Measurements from ENCODE around the gene ECI2.
A peak's percentile ranks its signal among the peaks of the same experiment; 100 is the strongest.
"Not testable (repeated sequence)": the region's sequence is repeated elsewhere in the genome, so short reads cannot be mapped to it uniquely, and the experiment has no call there.

ECI2 gene

GRCh38 chr6:4138186-4138585 lies 2.8 kb upstream of the ECI2 start:
- no peak for DNase-seq (ENCODE audit: low read depth)

- no peak for DNase-seq (ENCODE audit: low read depth)
Observed at GRCh38 chr6:4136354-4136831, 1.0 kb upstream of the ECI2 start.

GRCh38 chr6:4135665-4136353 lies 434 bp upstream of the ECI2 start:
- DNase-seq (ENCODE audit: low read depth): peak; percentile 92

- no peak for DNase-seq (ENCODE audit: low read depth)
Observed at GRCh38 chr6:4133941-4134838, 1.2 kb downstream of the ECI2 start.

DNA sequence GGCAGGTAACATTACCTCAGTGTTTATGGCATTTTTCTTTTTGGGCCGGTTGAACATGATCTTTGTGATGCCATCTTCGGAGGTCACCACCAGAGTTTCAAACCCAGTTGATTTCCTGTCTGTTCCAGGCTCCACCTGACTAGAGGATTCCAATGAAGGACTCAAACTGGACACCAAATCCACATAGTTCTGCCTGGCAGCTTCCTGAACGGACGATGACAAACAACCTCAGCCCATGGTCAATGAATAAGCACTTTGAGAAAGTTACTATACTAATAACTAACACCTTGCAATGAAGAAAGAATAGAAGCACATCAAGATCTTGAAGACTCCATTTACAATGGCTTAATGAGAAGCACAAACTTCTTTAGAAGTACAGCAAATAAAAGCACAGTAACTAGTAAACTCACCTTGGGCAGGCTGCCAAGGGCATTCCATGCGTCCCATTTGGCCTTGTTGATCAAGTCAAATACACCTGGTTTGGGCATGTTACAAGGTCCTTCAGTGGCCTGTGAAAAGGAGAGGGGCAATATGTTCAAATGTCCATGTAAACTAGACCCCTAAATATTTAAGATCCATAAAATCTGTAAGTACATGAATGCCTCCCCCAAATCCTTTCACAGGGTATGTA lies 4.9 kb downstream of the ECI2 start:
- DNase-seq (ENCODE audit: low read depth): no peak

DNA sequence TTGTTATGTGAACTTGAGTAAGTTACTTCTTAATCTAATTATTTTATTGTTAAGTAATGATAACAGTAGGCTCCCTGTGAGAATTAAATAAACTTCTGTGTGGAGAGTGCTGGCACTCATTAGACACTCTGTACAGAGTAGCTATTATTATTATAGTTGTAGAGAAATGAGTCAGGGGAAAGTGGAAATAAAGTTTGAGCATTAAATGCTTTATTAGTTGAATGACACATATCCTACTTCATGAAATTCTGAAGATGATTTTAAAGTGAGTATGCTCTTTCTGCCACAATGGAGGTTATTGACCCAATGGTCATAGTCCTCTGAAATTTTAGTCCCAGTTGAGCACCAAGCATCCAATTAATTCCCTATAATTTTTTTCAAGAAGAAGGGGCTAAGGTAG lies 5.9 kb downstream of the ECI2 start:
- no peak for DNase-seq (ENCODE audit: low read depth)

- no peak for DNase-seq (ENCODE audit: low read depth)
Observed at GRCh38 chr6:4128748-4129147, 6.6 kb downstream of the ECI2 start.

GRCh38 chr6:4128072-4128471 lies 7.3 kb downstream of the ECI2 start:
- no peak for DNase-seq (ENCODE audit: low read depth)

- no peak for DNase-seq (ENCODE audit: low read depth)
Observed at GRCh38 chr6:4125933-4126864, 9.2 kb downstream of the ECI2 start.

GRCh38 chr6:4125500-4125899 lies 9.9 kb downstream of the ECI2 start:
- no peak for DNase-seq (ENCODE audit: low read depth)

GRCh38 chr6:4124351-4124750 lies 11.0 kb downstream of the ECI2 start:
- no peak for DNase-seq (ENCODE audit: low read depth)

GRCh38 chr6:4115741-4116140 lies 19.6 kb downstream of the ECI2 start:
- DNase-seq (ENCODE audit: low read depth): no peak

DNA sequence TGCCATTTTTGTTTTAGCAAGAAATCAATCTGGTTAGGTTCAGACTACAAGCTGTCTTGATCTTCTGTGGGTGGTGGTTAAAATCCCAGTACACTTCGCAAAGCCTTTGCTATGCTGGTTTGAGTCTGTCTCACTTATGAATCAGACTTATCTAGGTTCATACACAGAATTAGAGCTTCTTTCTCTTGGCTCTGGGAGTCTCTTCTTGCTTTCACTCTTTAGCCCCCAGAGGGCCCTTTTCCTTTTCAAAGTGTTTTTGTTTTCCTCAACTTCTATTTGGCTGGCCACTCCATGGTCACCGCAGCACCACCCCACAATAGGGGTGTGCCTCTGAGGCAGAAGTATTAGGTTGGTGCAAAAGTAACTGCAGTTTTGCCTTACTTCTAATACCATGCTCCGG lies 21.3 kb downstream of the ECI2 start:
- DNase-seq (ENCODE audit: low read depth): no peak

- no peak for DNase-seq (ENCODE audit: low read depth)
Observed at GRCh38 chr6:4113649-4114048, 21.7 kb downstream of the ECI2 start.

DNA sequence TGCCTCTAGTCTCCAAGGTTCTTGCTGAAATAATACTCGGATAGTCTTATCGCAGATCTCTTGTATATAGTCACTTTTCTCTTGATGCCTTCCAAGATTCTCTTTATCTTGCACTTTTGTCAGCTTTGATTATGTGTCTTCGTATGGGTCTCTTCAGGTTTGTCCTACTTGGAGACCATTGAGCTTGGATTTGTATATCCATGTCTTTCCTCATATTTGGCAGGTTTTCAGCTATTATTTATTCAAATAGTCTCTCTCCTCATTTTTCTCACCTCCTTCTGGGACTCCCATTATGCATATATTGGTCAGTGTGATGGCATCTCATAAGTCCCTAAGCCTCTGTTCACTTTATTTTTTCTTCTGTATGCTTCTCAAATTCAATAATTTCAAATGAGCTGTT lies 23.0 kb downstream of the ECI2 start:
- DNase-seq (ENCODE audit: low read depth): no peak

GRCh38 chr6:4109363-4109815 lies 26.0 kb downstream of the ECI2 start:
- DNase-seq (ENCODE audit: low read depth): not testable (repeated sequence)

- no peak for DNase-seq (ENCODE audit: low read depth)
Observed at GRCh38 chr6:4108561-4109093, 26.7 kb downstream of the ECI2 start.

DNA sequence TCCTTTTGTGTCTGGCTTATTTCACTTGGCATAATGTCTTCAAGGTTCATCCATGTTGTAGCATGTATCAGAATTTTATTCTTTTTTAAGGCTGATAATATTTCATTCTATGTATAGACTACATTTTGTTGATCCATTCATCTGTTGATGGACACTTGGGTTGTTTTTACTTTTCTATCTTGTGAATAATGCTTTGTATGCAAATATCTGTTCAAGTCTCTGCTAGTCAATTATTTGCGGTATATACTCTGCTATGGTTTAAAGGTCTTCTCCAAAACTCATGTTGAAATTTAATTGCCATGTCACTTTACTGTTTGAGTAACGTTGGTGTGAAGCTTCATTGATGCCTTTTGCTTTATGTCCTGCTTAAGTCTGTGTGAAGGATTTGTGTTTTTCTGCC lies 27.5 kb downstream of the ECI2 start:
- DNase-seq (ENCODE audit: low read depth): no peak

DNA sequence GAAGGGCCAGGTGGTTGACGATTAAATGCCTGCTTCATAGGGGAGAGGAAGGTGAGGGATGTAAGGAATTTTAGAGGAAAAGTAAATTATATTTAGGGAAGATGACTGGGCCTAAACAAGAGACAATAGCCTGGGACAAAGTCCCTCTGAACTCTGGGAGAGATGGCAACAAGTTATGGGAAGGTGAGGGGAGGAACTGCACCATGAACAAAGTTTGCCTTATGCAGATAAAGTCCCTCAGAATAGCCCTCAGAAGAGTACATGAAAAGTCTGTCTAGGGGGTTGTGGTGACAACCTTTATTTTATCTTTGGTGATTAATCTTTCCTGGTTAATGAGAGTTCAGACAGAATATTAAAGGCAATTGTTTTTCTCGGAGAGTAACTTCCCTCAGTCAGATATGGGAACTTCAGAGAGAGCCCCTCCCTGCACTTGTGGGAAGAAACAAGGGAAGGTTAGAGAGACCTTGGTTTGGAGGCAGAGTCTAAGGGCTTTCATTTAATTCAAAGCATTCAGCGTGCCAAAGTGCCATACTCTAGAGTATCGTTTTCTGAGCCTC lies 29.3 kb downstream of the ECI2 start:
- no peak for DNase-seq (ENCODE audit: low read depth)

DNA sequence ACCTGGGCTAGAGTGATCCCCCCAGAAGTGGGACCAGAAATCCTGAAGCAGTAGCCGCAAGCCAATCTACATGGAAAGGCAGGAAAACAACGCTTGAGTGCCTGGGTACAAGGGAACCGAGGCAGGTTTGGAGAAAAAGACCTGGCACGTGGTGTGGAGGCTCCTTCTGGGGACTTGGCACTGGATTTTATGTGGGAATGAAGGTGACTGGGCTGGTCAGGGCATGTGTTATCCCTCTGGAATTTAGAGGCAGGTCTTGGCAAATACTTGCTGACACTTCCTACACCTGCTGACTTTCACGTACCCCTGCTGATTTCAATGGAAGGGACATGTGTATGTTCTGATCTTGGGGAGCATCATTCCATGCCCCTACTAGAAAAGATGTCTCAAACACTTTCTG lies 31.4 kb downstream of the ECI2 start:
- no peak for DNase-seq (ENCODE audit: low read depth)

DNA sequence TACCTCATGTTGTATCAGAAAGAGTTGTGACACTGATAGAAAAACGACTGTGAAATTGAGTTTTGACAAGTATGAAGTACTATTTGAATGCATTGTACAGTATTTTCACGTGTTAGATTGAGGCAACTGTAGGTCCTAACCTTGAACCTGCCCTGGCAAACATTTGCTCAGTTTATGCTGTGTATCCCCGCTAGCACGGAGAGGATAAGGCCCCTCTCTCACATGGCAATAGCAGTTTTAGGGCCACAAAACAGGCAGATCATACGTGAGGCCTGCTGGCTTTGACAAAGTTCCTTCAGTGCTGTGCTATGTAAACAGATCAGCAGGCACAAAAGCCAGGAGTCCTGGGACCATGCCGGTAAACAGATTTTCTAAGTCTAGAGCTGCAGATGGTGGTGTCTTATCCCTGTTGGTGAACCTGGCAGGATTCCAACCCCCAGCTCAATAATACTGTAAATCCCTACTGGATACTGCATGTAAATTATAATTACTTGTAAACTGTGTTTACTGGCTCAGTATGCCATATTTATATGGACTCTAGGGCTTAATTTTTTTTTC lies 32.6 kb downstream of the ECI2 start:
- no peak for DNase-seq (ENCODE audit: low read depth)
